Skeletal muscle tissue (tissue), 4 donors: ENCODE measurements around the gene SEC24C. TPM values are rescaled to one million over a fixed set of nuclear protein-coding genes. Genes with fewer than 3 reads are reported as not detected.
A peak's percentile ranks its signal among the peaks of the same experiment; 100 is the strongest.
"Not testable (repeated sequence)": the region's sequence is repeated elsewhere in the genome, so short reads cannot be mapped to it uniquely, and the experiment has no call there.

Experiments used
- H3K27ac ChIP-seq: one replicate; pipeline ENCODE4 v1.7.0; 2013; ENCODE audit warnings: mild to moderate bottlenecking, low read depth, low read length, inconsistent platforms
- H3K27me3 ChIP-seq, 3 donors: one replicate each; pipeline ENCODE4 v1.7.0; 2013; ENCODE audit warnings: low read length in 3 of 3; ENCODE audit not compliant: control insufficient read depth in 3 of 3, insufficient read depth in 3 of 3
- H3K36me3 ChIP-seq, 3 donors: one replicate each; pipeline ENCODE4 v1.7.0; 2013; ENCODE audit warnings: low read length in 3 of 3; ENCODE audit not compliant: control insufficient read depth in 3 of 3, insufficient read depth in 3 of 3
- H3K4me1 ChIP-seq, 3 donors: one replicate each; pipeline ENCODE4 v1.7.0; 2013; ENCODE audit warnings: low read length in 3 of 3, mild to moderate bottlenecking in 3 of 3; ENCODE audit not compliant: control insufficient read depth in 3 of 3, insufficient read depth in 3 of 3
- H3K4me3 ChIP-seq, 3 donors: one replicate each; pipeline ENCODE4 v1.7.0; 2013; ENCODE audit warnings: low read length in 3 of 3
- H3K9ac ChIP-seq, 3 donors: one replicate each; pipeline ENCODE4 v1.7.0; 2013; ENCODE audit warnings: low read length in 3 of 3, mild to moderate bottlenecking in 3 of 3, moderate library complexity in 2 of 3, low read depth in 1 of 3
- H3K9me3 ChIP-seq, 3 donors: one replicate each; pipeline ENCODE4 v1.7.0; 2013; ENCODE audit warnings: low read length in 3 of 3; ENCODE audit not compliant: control insufficient read depth in 3 of 3
- total RNA-seq: library from RNA; depleted of rRNA; stranded (reverse); fragments of >200 nt; gene quantifications from one replicate; pipeline ENCODE4 v1.2.3, GENCODE V29; 2014
- donor health status: Osteomylitis.

The SEC24C gene
- total RNA-seq, 1 donor from 2014 or later, result 41.8 TPM

DNA sequence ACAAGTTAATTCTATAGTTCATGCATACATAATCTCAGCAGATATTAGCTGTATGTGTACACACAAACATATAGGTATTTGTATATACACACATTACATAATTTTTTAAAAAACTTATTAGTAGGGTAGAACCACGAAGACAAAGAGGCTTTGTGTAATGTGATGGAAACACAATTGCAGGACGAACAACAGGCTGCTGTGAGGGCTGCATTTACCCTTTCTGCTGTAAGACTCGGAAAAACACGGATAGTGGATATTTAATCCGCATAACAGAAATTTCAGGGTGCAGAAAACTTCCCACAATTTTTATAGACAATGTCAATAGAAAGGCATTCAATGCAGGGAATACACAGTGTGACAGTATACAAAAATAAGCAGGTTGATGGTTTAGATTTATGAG is 32.5 kb upstream of the SEC24C start:
- not testable (repeated sequence) for H3K27ac ChIP-seq, H3K27me3 ChIP-seq, H3K9ac ChIP-seq, H3K4me3 ChIP-seq, H3K9me3 ChIP-seq, H3K4me1 ChIP-seq
- H3K36me3 ChIP-seq, result peaks cover 5 to 13% (median 12%) of the 10 kb centered on the region in 3 donors

- H3K27ac ChIP-seq, H3K27me3 ChIP-seq, H3K9ac ChIP-seq, H3K9me3 ChIP-seq, H3K4me3 ChIP-seq, H3K4me1 ChIP-seq: not testable (repeated sequence)
- H3K36me3 ChIP-seq, result peaks cover 13 to 29% (median 29%) of the 10 kb centered on the region in 3 donors
Measured at GRCh38 chr10:73713912-73714311, 30.3 kb upstream of the SEC24C start.

GRCh38 chr10:73714483-73714882 is 29.7 kb upstream of the SEC24C start:
- not testable (repeated sequence) for H3K4me1 ChIP-seq, H3K9ac ChIP-seq, H3K9me3 ChIP-seq, H3K27ac ChIP-seq, H3K4me3 ChIP-seq, H3K27me3 ChIP-seq
- H3K36me3 ChIP-seq, result peaks cover 13 to 32% (median 30%) of the 10 kb centered on the region in 3 donors

DNA sequence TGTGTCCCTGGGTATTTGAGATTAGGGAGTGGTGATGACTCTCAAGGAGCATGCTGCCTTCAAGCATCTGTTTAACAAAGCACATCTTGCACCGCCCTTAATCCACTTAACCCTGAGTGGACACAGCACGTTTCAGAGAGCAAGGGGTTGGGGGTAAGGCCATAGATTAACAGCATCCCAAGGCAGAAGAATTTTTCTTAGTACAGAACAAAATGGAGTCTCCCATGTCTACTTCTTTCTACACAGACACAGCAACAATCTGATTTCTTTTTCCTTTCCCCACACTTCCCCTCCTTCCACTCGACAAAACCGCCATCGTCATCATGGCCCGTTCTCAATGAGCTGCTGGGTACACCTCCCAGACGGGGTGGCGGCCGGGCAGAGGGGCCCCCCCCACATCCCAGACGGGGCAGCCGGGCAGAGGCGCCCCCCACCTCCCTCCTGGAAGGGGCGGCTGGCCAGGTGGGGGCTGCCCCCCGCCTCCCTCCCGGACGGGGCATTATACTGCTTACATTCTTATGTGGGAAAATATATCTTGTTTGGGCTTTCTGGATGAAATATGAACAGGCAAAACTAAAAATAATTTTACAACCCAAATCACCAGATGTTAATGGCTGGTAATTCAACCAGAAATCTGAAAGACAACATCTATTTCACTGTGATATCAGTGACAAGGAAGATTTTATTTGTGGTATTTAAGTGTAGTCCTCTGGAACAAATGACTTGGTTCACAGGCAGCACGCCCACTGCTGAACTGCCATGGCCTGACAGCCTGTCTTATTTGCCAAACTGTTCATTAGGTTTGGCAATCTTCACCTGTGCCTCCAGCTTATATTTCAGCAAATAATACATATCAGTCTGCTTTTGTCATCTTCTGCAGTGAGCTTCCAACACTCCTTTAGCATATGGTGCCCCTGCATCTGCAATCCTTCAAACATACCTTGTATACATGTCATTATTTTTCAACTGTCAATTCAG is 28.7 kb upstream of the SEC24C start:
- Histone ChIP-seq H3K36me3 (peaks cover 17 to 38% (median 34%) of the 10 kb centered on the region in 3 donors), H3K27ac (peak overlapping the region; percentile 15)
- not testable (repeated sequence) for H3K9ac ChIP-seq, H3K9me3 ChIP-seq, H3K4me1 ChIP-seq, H3K4me3 ChIP-seq, H3K27me3 ChIP-seq

GRCh38 chr10:73716251-73716650 is 27.9 kb upstream of the SEC24C start:
- no peaks in the 10 kb centered on the region for H3K27me3 ChIP-seq
- no peak overlapping the region for H3K9ac ChIP-seq
- peaks cover 0 to 4% (median 0%) of the 10 kb centered on the region in 3 donors for H3K4me1 ChIP-seq
- peak overlapping the region; percentile 15 for H3K27ac ChIP-seq
- H3K9me3 ChIP-seq, result no peaks in the 10 kb centered on the region
- H3K4me3 ChIP-seq, result no peak overlapping the region
- peaks cover 19 to 43% (median 41%) of the 10 kb centered on the region in 3 donors for H3K36me3 ChIP-seq

DNA sequence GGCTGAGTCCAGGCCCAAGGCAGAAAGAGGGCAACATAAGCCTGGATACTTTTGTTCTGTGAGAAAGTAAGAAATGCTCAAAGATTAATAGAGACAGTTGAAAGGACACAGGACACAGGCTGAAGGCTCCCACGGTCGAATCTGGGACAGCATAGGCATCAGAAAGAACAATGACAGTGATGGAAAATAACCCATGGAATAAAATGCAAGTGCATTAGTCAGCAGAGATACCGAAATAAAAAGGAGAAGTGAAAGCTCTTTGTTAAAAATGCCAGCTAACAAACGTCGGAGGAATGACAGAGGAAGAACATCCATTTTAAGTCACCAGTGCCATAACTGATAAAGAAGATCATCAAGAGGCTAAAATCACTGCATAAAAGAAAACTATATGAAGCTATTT is 26.6 kb upstream of the SEC24C start:
- H3K27ac ChIP-seq, result peak overlapping the region; percentile 17
- no peak overlapping the region for H3K9ac ChIP-seq
- H3K36me3 ChIP-seq, result peaks cover 23 to 47% (median 46%) of the 10 kb centered on the region in 3 donors
- H3K4me3 ChIP-seq, result no peak overlapping the region
- H3K9me3 ChIP-seq, result no peaks in the 10 kb centered on the region
- peaks cover 0 to 4% (median 0%) of the 10 kb centered on the region in 3 donors for H3K4me1 ChIP-seq
- no peaks in the 10 kb centered on the region for H3K27me3 ChIP-seq

GRCh38 chr10:73720561-73720960 is 23.6 kb upstream of the SEC24C start:
- Histone ChIP-seq H3K27ac (peak overlapping the region; percentile 50), H3K36me3 (peaks cover 31 to 51% (median 51%) of the 10 kb centered on the region in 3 donors)
- not testable (repeated sequence) for H3K4me3 ChIP-seq, H3K27me3 ChIP-seq, H3K9me3 ChIP-seq, H3K9ac ChIP-seq, H3K4me1 ChIP-seq

DNA sequence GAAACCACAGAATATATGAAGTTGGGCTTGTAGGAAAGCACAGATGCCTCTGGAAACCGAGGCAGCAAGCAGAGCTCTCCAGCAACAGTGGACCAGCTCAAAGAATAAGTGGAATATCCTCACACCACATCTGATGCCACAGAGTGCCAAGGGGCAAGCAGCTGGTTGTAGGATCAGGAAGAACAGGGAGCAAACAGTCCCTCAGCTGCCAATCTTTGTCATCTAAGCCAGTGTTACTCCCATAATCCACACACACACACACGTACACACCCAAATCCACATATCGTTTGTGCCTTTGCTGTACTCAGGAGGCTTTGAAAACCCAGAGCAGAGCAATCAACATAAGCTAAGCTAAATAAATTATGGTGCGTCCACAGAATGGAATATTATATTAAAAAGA is 20.7 kb upstream of the SEC24C start:
- no peak overlapping the region for H3K27ac ChIP-seq
- H3K4me1 ChIP-seq, result no peaks in the 10 kb centered on the region
- H3K27me3 ChIP-seq, result no peaks in the 10 kb centered on the region
- no peak overlapping the region for H3K9ac ChIP-seq
- no peak overlapping the region for H3K4me3 ChIP-seq
- no peaks in the 10 kb centered on the region for H3K9me3 ChIP-seq
- peaks cover 29 to 50% (median 42%) of the 10 kb centered on the region in 3 donors for H3K36me3 ChIP-seq

- H3K9me3 ChIP-seq, H3K27me3 ChIP-seq: not testable (repeated sequence)
- peak overlapping the region; percentile 90 for H3K27ac ChIP-seq
- H3K36me3 ChIP-seq, result peaks cover 24 to 36% (median 27%) of the 10 kb centered on the region in 3 donors
- peak overlapping the region; percentile 93 to 99 (median 98) for H3K4me3 ChIP-seq
- peak overlapping the region; percentile 97 for H3K9ac ChIP-seq
- H3K4me1 ChIP-seq, result peaks cover 16 to 20% (median 19%) of the 10 kb centered on the region in 3 donors
Measured at GRCh38 chr10:73729781-73730152, 14.4 kb upstream of the SEC24C start.

DNA sequence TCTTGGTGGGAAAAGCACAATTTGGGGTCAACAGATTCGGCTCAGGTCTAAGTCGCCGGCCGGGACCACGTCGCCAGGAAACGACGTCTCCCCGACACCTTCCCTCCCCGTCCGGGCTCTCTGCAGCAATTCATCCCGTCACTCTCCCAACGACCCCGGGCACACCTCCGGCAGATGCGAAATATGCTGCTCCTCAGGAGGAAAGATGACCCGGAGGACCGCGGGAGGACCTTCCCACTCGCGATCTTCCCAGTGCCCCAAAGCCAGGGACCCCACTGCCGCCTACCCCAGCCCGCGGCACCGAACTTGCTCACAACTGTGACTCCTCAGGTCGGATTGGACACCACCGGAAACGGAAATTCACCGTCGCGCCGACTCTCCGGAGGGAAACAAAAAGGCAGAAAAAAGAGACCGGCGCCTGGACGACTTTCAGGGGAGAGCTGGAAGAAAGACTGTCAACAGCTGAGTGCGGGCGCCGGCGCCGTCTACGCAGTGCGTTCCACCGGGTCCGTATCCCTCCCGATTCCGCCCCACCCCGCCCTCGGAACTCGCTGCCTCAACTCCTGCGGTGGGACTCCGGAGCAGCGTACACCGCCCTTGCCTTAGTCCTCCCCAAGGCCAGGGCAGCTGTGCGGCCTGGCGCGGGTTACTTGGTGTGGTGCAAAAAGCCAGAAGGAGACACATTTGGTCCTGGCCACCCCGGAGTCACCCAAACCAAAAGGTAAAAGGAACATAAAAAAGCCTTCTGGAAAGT is 13.8 kb upstream of the SEC24C start:
- peaks cover 25 to 37% (median 29%) of the 10 kb centered on the region in 3 donors for H3K36me3 ChIP-seq
- peak overlapping the region; percentile 97 for H3K9ac ChIP-seq
- H3K9me3 ChIP-seq, result no peaks in the 10 kb centered on the region
- H3K27me3 ChIP-seq, result no peaks in the 10 kb centered on the region
- H3K4me3 ChIP-seq, result peak overlapping the region; percentile 93 to 99 (median 98)
- H3K4me1 ChIP-seq, result peaks cover 16 to 23% (median 21%) of the 10 kb centered on the region in 3 donors
- peak overlapping the region; percentile 90 for H3K27ac ChIP-seq
